GM18498 (cell line): ENCODE measurements around the gene NDUFA13.

ENCODE experiments used
- ATAC-seq: cut with Tn5 transposase; IDR thresholded peaks from one replicate; pipeline ENCODE4 v1.9.1; 2021; ENCODE audit warnings: mild to moderate bottlenecking, moderate library complexity; ENCODE audit not compliant: unreplicated experiment

The NDUFA13 gene

GRCh38 chr19:19544954-19545591, 29.0 kb downstream of the NDUFA13 start:
- no peak for ATAC-seq

DNA sequence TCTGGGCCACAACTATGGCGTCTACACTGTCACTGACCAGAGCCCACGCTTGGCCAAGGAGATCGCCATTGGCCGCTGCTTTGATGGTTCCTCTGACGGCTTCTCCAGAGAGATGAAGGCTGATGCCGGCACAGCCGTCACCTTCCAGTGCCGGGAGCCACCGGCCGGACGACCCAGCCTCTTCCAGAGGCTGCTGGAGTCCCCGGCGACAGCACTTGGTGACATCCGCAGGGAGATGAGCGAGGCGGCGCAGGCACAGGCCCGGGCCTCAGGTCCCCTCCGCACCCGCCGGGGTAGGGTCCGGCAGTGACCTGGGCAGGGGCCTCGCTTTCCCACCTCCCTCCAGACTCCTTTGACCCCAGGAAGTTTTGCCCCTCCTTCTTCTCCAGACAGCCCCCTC, 29.7 kb downstream of the NDUFA13 start:
- no peak for ATAC-seq

DNA sequence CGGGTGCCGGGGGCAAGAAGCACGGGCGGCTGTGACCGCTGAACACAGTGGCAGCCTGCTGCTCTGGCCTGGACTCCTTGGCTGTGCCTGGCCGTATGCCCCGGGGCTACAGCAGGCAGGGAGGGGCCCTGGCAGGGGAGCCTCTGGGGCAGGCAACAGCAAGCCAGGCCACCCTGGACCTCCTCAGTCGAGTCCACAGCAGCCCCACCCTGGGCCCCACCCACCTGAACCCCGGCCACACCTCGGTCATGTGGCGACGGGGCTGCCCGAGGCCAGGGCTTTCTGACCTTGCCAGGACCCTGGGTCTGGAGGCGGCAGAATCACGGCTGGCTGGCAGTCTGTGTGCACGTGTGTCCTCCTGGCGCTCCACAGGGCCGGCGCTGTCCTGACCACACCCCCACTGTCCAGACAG, 30.7 kb downstream of the NDUFA13 start:
- no peak for ATAC-seq

DNA sequence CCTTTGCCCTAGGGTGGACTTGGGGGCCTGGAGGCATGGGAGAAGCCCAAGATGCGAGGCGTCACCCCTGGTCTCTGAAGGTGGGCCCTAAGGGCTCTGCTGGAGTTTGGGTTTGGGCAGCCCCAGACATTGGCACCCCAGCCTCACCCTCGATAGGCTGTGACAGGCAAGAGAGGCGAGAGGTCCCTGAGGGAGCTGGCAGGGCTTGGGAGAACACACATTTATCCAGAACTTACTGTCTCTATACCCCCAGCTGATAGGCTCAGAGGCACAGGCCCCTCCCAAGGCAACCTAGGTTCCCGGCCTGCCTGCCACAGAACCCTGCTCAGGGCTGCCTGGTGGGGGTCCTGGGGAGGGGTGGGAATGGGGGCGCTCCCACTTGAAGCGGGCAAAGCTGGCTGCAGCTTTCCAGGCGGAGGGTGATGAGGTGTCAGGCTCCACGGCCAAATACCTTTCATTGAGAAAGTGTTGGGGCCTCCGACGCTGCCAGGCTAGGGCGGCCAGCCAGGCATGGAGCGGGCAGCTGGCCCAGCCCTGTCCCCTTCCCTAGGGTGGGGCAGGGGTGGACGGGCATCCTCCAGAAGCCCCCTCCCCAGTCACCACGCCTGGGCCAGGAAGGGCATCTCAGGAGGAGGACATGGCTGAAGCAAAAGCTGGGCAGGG, 31.8 kb downstream of the NDUFA13 start:
- ATAC-seq = no peak

DNA sequence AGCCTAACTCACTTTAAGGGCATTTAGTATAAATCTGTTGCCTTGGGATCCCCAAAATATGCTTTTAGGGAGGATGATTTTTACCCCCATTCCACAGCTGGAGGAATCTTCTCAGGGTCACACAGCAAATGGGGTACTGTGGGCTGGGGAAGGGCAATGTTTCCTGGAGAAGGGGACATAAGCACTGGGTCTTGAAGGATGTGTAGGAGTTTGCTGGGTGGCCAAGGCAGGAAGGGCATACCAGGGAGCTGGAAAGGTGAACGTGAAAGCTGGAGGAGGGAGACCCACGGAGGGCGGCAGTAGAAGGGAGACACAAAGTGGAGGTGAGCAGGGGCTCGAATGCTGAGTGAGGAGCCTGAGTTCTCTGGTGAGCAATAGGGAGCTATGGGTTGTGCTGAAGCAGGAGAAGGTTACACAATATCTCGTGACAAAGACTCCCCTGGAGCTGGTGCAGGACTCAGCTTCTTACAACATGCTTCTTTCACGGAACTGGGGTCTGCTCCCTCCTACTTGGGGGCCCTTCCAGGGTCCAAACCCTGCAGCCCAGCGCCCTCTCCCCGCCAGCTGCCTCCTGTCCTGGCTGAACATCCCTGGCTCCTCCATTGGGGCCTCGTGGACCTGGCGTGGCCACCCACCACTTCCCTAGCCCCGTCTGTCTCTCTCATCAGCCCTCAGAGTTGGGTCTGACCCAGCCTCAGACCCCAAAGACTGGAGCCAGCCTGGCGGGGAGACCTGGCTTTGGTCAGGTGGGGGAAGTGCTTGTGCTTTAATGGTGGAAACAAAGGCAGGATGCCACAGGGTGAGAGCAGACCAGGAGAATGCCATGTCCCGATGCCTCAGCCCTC, 33.1 kb downstream of the NDUFA13 start:
- ATAC-seq = no peak

- ATAC-seq = no peak
These were observed 33.9 kb downstream of the NDUFA13 start for GRCh38 chr19:19549804-19550464.

GRCh38 chr19:19550485-19550929, 34.5 kb downstream of the NDUFA13 start:
- no peak for ATAC-seq

GRCh38 chr19:19550972-19551852, 35.2 kb downstream of the NDUFA13 start:
- ATAC-seq = no peak

DNA sequence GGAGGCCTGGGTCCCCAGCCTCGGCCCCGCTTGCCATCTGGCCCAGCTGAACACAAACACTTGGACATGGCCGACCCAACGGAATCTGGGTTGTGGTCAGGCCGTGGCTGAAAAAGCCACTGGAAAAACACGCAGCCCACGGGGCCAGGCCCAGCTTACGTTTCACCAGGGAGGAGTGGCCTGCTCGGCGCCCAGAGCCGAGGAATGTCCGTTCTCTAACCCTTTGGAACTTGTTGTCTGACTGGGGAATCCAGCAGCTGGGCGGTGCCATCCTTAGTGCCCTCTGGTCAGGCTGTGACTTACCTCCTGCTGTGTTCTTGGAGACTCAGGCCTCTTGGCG, 35.8 kb downstream of the NDUFA13 start:
- no peak for ATAC-seq

GRCh38 chr19:19552798-19553197, 36.8 kb downstream of the NDUFA13 start:
- no peak for ATAC-seq

DNA sequence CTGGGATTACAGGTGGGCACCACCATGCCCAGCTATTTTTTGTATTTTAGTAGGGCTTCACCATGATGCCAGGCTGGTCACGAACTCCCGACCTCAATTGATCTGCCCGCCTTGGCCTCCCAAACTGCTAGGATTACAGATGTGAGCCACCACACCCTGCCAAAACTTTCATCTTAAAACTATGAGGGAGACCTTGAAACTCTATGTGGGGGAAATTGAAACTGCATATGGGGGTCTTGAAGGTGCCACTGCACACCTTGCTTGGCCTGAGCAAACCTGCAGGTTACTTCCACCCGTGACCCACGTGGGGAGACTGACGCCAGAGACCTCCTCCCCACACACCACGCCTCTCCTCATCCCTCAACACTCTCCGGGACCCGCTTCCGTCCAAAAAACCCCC, 37.6 kb downstream of the NDUFA13 start:
- ATAC-seq = no peak

DNA sequence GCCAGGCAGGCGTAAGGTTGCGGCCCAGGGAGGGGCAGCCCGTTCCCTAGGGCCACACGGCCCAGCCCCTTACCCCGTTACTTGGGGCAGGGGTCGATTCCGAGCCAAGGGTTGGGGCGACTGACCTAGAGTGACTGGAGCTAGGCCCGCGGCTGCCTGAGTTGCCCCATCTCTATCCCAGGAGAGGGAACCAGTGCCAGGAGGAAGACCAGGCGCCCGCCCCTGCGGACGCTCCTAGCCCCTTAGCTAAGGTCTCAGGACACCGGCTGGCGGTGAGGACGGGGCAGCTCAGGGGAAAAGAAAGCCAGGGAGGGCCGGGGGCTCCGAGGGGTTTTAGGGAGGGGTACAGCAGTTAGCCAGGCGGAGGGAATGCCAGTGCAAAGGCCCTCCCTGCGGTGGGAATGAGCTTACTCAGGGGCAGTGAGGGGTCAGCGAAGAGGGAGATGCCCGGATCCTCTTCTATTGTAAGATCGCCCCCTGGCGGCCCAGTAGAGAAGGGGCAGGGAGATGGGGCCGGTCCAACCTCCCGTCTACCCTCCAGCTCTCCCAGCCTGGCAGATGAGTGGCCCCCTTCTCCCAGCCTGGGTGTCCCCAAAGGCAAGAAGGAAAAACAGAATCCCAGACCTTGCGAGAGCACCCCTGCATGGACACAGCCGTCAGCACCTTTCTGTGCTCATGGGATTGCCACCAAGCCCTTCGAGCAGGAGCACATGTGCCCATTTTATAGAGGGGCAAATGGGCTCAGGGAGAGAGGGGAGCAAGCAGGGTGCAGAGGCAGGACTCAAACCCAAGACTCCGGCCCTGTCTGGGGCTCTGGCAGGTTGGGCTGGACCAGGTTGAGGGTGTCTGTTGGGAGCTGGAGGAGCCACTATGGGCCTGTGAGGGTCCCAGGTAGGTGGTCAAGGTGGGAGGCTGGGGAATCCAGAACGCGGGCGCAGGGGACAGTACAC, 38.3 kb downstream of the NDUFA13 start:
- no peak for ATAC-seq

- no peak for ATAC-seq
These were observed 42.0 kb downstream of the NDUFA13 start for GRCh38 chr19:19558055-19558454.

- no peak for ATAC-seq
These were observed 42.6 kb downstream of the NDUFA13 start for GRCh38 chr19:19558636-19559035.

DNA sequence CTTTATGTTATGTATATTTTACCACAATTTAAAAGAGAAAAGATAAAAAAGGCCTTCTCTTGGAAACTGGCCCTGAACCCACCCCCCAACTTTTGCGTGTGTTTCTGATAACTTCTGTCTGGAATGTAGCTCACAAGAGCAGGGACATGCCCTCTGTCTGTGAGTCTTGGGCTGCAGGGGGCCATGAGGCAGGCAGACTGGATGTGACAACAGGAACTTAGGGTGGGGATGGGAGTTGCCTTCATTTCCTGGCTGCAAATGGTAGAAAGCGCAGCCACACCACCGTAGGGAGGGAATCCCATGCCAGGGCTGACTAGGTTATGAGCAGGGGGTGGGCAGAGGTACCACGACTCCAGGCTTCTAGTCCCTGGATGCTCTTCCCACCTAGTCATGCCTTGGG, 43.9 kb downstream of the NDUFA13 start:
- ATAC-seq = no peak

DNA sequence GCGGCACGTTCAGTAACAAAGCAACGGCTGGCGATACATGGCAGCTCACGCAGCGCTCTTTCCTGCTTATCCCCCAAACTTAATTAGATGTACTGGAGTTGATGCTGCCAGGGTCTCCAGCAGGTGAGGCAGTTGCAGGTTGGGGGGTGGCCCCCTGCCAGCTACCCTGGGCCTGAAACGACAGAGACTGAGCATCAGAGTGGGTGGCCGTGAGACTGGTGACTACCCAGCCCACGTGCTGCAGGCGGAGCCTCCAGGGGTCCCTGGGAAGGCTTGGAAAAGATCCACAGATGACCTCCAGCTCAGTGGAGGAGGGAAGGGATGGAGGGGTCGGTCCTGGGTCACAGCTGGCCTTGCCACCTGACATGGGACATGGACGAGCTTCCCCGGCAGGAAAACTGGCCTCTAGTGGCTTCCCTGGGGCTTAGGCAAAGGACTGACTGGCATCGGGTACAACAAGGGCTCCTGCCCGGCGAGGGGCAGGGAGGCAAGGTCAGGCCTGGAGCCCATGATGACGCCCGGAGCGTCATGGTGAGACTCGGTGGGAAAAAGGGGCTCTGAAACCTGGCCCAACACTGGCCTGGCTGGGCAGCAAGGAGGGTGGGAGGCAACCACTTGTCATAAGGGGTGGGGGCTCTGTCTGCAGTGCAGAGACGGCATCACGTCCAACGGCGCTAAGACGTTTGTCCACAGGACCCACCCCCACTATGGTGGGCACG, 46.1 kb downstream of the NDUFA13 start:
- no peak for ATAC-seq

GRCh38 chr19:19562665-19563347, 46.8 kb downstream of the NDUFA13 start:
- ATAC-seq = no peak

- ATAC-seq = no peak
These were observed 47.4 kb downstream of the NDUFA13 start for GRCh38 chr19:19563348-19563848.
